ENCODE data around the gene ELOVL6. TPM values are rescaled to one million over a fixed set of nuclear protein-coding genes. Genes with fewer than 3 reads are reported as not detected.
"Not testable (repeated sequence)": the region's sequence is repeated elsewhere in the genome, so short reads cannot be mapped to it uniquely, and the experiment has no call there.

Gene ELOVL6
- total RNA-seq, 1 donor = 1.5 TPM

DNA sequence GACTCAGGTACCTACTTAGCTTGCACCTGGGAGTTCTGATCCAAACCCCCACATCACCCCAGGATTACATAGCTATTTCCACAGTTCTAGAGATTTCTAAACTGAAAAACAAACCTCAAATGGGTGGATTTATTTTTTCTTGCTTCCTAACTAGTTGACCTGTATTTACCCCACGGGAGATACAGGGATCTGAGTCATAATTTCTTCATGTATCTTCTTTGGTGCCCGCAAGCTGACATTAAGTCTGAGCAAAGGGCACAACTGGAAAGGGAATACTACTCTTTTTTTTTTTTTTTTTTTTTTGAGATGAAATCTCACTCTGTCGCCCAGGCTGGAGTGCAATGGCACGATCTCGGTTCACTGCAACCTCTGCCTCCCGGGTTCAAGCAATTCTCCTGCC, 10.0 kb upstream of the ELOVL6 start:
- H3K4me3 ChIP-seq (ENCODE audit: low read length) = no peak overlapping the region
- H3K27me3 ChIP-seq (ENCODE audit: insufficient read depth, low read length) = no peaks in the 10 kb centered on the region
- no peaks in the 10 kb centered on the region for H3K4me1 ChIP-seq (ENCODE audit: insufficient read depth, low read length)
- no peaks in the 10 kb centered on the region for H3K9me3 ChIP-seq (ENCODE audit: low read depth, low read length)

GRCh38 chr4:110207233-110207632, 8.8 kb upstream of the ELOVL6 start:
- Histone ChIP-seq H3K27me3 (ENCODE audit: insufficient read depth, low read length) (no peaks in the 10 kb centered on the region), H3K4me3 (ENCODE audit: low read length) (no peak overlapping the region), H3K4me1 (ENCODE audit: insufficient read depth, low read length) (no peaks in the 10 kb centered on the region), H3K9me3 (ENCODE audit: low read depth, low read length) (no peaks in the 10 kb centered on the region)

DNA sequence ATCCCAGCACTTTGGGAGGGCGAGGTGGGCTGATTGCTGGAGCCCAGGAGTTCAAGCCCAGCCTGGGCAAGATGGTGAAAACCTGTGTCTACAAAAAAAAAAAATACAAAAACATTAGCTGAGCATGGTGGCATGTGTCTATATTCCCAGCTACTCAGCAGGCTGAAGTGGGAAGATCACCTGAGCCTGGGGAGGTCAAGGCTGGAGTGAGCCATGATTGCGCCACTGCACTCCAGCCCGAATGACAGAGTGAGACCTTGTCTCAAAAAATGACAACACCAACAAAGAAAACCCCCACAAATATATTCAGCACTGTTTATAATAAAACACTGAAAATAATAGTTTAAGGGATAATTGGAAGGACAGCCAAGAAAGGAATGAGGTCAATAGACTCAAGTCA, 3.6 kb upstream of the ELOVL6 start:
- Histone ChIP-seq H3K27me3 (ENCODE audit: insufficient read depth, low read length) (no peaks in the 10 kb centered on the region), H3K9me3 (ENCODE audit: low read depth, low read length) (no peaks in the 10 kb centered on the region)

GRCh38 chr4:110201502-110201901, 3.1 kb upstream of the ELOVL6 start:
- peaks cover 12% of the 10 kb centered on the region for H3K4me1 ChIP-seq (ENCODE audit: insufficient read depth, low read length)
- H3K4me3 ChIP-seq (ENCODE audit: low read length) = no peak overlapping the region
- no peaks in the 10 kb centered on the region for H3K27me3 ChIP-seq (ENCODE audit: insufficient read depth, low read length)
- no peaks in the 10 kb centered on the region for H3K9me3 ChIP-seq (ENCODE audit: low read depth, low read length)

More for the DNA sequence above, 3.6 kb upstream of the ELOVL6 start:
- Histone ChIP-seq H3K4me1 (ENCODE audit: insufficient read depth, low read length) (peaks cover 12% of the 10 kb centered on the region), H3K4me3 (ENCODE audit: low read length) (no peak overlapping the region)

DNA sequence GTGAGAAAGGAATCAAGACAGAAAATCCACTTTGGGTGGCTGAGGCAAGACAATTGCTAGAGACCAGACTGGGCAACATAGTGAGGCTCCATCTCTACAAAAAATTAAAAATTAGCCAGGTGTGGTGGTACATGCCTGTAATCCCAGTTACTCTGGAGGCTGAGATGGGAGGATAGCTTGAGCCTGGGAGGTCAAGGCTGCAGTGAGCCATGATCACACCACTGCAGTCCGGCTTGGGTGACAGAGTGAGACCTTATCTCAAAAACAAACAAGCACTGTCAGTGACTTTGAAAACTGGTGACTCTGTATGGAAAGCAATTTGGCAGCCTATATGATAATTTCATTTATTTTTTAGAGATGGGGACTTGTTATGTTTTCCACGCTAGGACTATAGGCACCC, 2.3 kb upstream of the ELOVL6 start:
- no peak overlapping the region for H3K4me3 ChIP-seq (ENCODE audit: low read length)
- no peaks in the 10 kb centered on the region for H3K9me3 ChIP-seq (ENCODE audit: low read depth, low read length)
- no peaks in the 10 kb centered on the region for H3K27me3 ChIP-seq (ENCODE audit: insufficient read depth, low read length)
- H3K4me1 ChIP-seq (ENCODE audit: insufficient read depth, low read length) = peaks cover 16% of the 10 kb centered on the region

- peaks cover 24% of the 10 kb centered on the region for H3K4me1 ChIP-seq (ENCODE audit: insufficient read depth, low read length)
- H3K4me3 ChIP-seq (ENCODE audit: low read length) = peak overlapping the region; percentile 75
- no peaks in the 10 kb centered on the region for H3K27me3 ChIP-seq (ENCODE audit: insufficient read depth, low read length)
- H3K9me3 ChIP-seq (ENCODE audit: low read depth, low read length) = no peaks in the 10 kb centered on the region
Measured at GRCh38 chr4:110198049-110198434, 373 bp downstream of the ELOVL6 start.

DNA sequence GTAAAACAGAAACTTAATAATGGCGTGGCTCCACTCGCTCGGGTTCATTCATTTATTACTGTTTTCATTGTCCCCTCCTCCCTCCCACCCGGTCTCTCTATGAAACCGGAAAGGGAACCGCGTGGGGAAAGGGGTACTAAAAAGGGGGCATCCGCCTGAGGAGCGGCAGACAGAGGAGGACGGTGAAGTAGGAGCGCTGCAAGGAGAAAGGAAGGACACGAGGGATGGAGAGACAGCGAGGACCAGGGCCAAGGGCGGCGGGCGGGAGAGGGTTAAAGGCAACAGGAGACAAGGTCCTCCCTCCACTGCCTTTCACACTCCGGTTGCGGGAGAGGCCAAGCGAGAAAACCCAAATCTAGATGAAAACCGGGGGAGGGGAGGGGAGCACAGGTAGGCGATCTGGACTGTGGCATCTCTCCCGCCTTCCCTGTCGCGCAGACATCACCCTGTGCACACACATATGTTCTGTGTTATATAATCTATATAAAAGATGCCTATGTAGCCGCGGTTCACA, 829 bp downstream of the ELOVL6 start:
- Histone ChIP-seq H3K4me1 (ENCODE audit: insufficient read depth, low read length) (peaks cover 24% of the 10 kb centered on the region), H3K27me3 (ENCODE audit: insufficient read depth, low read length) (no peaks in the 10 kb centered on the region), H3K4me3 (ENCODE audit: low read length) (peak overlapping the region; percentile 75), H3K9me3 (ENCODE audit: low read depth, low read length) (no peaks in the 10 kb centered on the region)

DNA sequence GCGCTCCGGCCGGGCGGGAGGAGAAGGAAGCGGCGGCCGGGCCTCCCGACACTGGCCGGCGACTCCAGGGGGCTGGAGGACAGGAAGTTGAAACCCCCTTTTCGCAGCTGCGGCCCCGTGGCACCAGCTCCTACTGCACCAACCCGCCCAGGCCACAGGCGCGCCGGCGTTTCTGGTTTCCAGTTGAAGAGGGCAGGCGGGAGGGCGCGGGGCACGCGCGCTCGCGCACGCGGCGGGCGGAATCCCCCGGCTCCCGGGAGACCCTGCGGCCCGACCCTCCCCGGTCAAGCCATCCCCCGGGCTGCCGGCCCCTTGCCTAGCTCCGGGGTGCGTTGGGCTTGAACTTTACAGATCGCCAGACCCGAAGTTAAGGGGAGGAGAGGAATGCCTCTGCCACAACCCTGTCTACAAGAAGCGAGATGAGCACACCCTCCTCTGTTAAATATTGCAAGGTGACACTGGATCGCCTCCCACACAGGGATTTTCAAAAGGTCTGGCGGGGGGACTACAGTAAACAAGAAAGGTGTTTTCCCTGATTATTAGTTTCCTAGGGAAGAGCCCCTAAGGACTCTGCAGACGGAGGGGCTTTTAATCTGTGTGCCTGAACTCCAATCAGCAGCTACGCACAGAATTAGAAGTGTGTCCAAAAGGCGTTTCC, 1.4 kb downstream of the ELOVL6 start:
- peak overlapping the region; percentile 75 for H3K4me3 ChIP-seq (ENCODE audit: low read length)
- H3K4me1 ChIP-seq (ENCODE audit: insufficient read depth, low read length) = peaks cover 24% of the 10 kb centered on the region

DNA sequence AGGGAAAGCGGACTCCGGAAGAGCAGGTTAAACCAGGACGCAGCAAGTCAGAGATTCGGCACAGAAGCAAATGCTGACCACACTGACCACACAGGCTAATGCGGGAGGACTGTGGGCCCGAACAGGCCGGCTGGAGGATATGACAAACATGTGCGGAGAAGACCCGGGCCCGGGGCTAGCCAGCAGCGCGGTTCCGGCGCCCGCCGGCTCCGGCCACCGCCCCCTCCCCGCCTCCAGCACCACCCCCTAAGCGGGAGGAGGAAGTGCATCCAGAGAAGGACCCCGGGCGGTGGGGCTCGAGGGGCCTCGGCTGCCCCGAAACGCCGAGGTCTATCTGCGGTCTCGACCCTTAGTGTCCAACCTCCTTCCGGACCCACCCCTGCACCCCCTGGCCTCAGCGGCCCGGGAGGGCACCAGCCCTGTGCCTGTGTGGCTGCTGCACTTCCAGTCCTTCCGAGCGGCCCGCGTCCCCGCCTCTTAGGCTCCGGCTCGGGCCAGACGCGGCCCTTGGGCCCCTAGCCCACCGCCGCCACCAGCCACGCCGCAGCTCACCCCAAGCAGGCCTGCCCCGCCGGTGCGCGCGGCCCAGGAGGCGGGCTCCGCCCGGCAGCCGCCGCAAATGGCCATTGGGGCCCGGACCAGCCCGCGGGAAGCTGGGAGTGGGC, 2.1 kb downstream of the ELOVL6 start:
- Histone ChIP-seq H3K4me3 (ENCODE audit: low read length) (peak overlapping the region; percentile 75), H3K27me3 (ENCODE audit: insufficient read depth, low read length) (no peaks in the 10 kb centered on the region), H3K9me3 (ENCODE audit: low read depth, low read length) (no peaks in the 10 kb centered on the region), H3K4me1 (ENCODE audit: insufficient read depth, low read length) (peaks cover 24% of the 10 kb centered on the region)

More for the DNA sequence above, 1.4 kb downstream of the ELOVL6 start:
- Histone ChIP-seq H3K9me3 (ENCODE audit: low read depth, low read length) (no peaks in the 10 kb centered on the region), H3K27me3 (ENCODE audit: insufficient read depth, low read length) (no peaks in the 10 kb centered on the region)

- Histone ChIP-seq H3K9me3 (ENCODE audit: low read depth, low read length) (no peaks in the 10 kb centered on the region), H3K4me1 (ENCODE audit: insufficient read depth, low read length) (peaks cover 24% of the 10 kb centered on the region), H3K4me3 (ENCODE audit: low read length) (peak overlapping the region; percentile 75), H3K27me3 (ENCODE audit: insufficient read depth, low read length) (no peaks in the 10 kb centered on the region)
Measured at GRCh38 chr4:110195561-110196205, 2.7 kb downstream of the ELOVL6 start.

GRCh38 chr4:110193822-110194761, 4.3 kb downstream of the ELOVL6 start:
- H3K4me3 ChIP-seq (ENCODE audit: low read length) = no peak overlapping the region
- no peaks in the 10 kb centered on the region for H3K27me3 ChIP-seq (ENCODE audit: insufficient read depth, low read length)
- H3K4me1 ChIP-seq (ENCODE audit: insufficient read depth, low read length) = peaks cover 24% of the 10 kb centered on the region
- H3K9me3 ChIP-seq (ENCODE audit: low read depth, low read length) = no peaks in the 10 kb centered on the region

DNA sequence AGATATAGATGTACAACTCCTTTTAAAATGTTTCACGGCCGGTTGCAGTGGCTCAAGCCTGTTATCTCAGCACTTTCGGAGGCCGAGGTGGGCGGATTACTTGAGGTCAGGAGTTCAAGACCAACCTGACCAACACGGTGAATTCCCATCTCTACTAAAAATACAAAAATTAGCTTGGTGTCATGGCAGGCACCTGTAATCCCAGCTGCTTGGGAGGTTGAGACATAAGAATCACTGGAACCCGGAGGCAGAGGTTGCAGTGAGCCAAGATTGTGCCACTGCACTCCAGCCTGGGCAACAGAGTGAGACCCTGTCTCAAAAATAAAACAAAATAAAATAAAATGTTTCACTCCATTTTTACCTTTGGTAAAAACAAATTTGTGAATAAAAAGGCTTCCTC, 5.1 kb downstream of the ELOVL6 start:
- not testable (repeated sequence) for H3K9me3 ChIP-seq (ENCODE audit: low read depth, low read length); H3K4me3 ChIP-seq (ENCODE audit: low read length); H3K27me3 ChIP-seq (ENCODE audit: insufficient read depth, low read length)
- H3K4me1 ChIP-seq (ENCODE audit: insufficient read depth, low read length) = peaks cover 20% of the 10 kb centered on the region

DNA sequence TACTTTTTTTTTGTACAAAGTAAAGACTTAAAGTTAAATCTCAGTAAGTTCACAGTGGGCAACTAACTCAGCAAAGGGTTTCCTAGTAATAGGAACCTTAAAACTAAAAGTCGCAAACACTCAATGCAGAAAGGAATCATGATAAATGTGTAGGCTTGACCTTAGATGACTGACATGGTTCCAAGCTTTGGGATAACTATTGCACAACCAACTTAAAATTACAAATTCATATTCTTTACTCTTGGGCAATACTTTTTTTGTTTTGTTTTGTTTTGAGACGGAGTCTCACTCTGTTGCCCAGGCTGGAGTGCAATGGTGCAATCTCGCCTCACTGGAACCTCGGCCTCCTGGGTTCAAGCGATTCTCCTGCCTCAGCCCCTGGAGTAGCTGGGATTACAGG, 8.2 kb downstream of the ELOVL6 start:
- H3K4me1 ChIP-seq (ENCODE audit: insufficient read depth, low read length) = peaks cover 5% of the 10 kb centered on the region
- no peaks in the 10 kb centered on the region for H3K9me3 ChIP-seq (ENCODE audit: low read depth, low read length)
- H3K4me3 ChIP-seq (ENCODE audit: low read length) = no peak overlapping the region
- no peaks in the 10 kb centered on the region for H3K27me3 ChIP-seq (ENCODE audit: insufficient read depth, low read length)

- Histone ChIP-seq H3K27me3 (ENCODE audit: insufficient read depth, low read length) (no peaks in the 10 kb centered on the region), H3K9me3 (ENCODE audit: low read depth, low read length) (no peaks in the 10 kb centered on the region), H3K4me1 (ENCODE audit: insufficient read depth, low read length) (no peaks in the 10 kb centered on the region), H3K4me3 (ENCODE audit: low read length) (no peak overlapping the region)
Measured at GRCh38 chr4:110188113-110188512, 10.3 kb downstream of the ELOVL6 start.

GRCh38 chr4:110184791-110185155, 13.6 kb downstream of the ELOVL6 start:
- Histone ChIP-seq H3K4me3 (ENCODE audit: low read length) (no peak overlapping the region), H3K27me3 (ENCODE audit: insufficient read depth, low read length) (no peaks in the 10 kb centered on the region), H3K4me1 (ENCODE audit: insufficient read depth, low read length) (no peaks in the 10 kb centered on the region), H3K9me3 (ENCODE audit: low read depth, low read length) (no peaks in the 10 kb centered on the region)
